Endometrial microvascular endothelial cells (primary cell): ENCODE data around the gene CTBP2. TPM values are rescaled to one million over a fixed set of nuclear protein-coding genes. Genes with fewer than 3 reads are reported as not detected.

Experiments
- in situ Hi-C: cut with HindIII; loops from 2 replicates; pipeline ENCODE4 v1.10.0; 2017; ENCODE audit warnings: low sequenced_read_pairs, low pct_unique_long_range_greater_than_20kb; ENCODE audit errors: inconsistent ontology term
- total RNA-seq: library from RNA; depleted of rRNA; stranded (reverse); fragments of >200 nt; gene quantifications from one replicate; pipeline ENCODE4 v1.2.3, GENCODE V29; 2015; ENCODE audit errors: inconsistent ontology term

CTBP2 gene
- total RNA-seq, 1 donor from 2014 or later: 89.9 TPM

- in situ Hi-C loops: no loop called here
These were observed 121.0 kb downstream of the CTBP2 start for GRCh38 chr10:125039354-125039769.

GRCh38 chr10:125038637-125039036 is 121.7 kb downstream of the CTBP2 start:
- in situ Hi-C loops: no loop called here

- in situ Hi-C loops: no loop called here
These were observed 123.1 kb downstream of the CTBP2 start for GRCh38 chr10:125037145-125037877.

GRCh38 chr10:125035588-125036295 is 124.6 kb downstream of the CTBP2 start:
- in situ Hi-C loops: no loop called here

GRCh38 chr10:125035136-125035535 is 125.2 kb downstream of the CTBP2 start:
- in situ Hi-C loops: no loop called here

GRCh38 chr10:125034675-125035074 is 125.7 kb downstream of the CTBP2 start:
- in situ Hi-C loops: no loop called here

GRCh38 chr10:125033146-125033924 is 127.0 kb downstream of the CTBP2 start:
- in situ Hi-C loops: no loop called here

GRCh38 chr10:125032474-125033020 is 127.8 kb downstream of the CTBP2 start:
- in situ Hi-C loops: no loop called here

GRCh38 chr10:125030567-125031197 is 129.7 kb downstream of the CTBP2 start:
- in situ Hi-C loops: no loop called here

- in situ Hi-C loops: no loop called here
These were observed 130.7 kb downstream of the CTBP2 start for GRCh38 chr10:125029584-125030242.

- in situ Hi-C loops: no loop called here
These were observed 132.2 kb downstream of the CTBP2 start for GRCh38 chr10:125027871-125028869.

GRCh38 chr10:125026974-125027735 is 133.2 kb downstream of the CTBP2 start:
- in situ Hi-C loops: no loop called here

- in situ Hi-C loops: no loop called here
These were observed 134.1 kb downstream of the CTBP2 start for GRCh38 chr10:125026036-125026931.

GRCh38 chr10:125025341-125025740 is 135.0 kb downstream of the CTBP2 start:
- in situ Hi-C loops: no loop called here

GRCh38 chr10:125024497-125025234 is 135.7 kb downstream of the CTBP2 start:
- in situ Hi-C loops: no loop called here
